ENCODE measurements around the gene SEPTIN8. TPM values are rescaled to one million over a fixed set of nuclear protein-coding genes. Genes with fewer than 3 reads are reported as not detected.

SEPTIN8 gene
- total and polyA plus RNA-seq, 2 of the 13 experiments (the other 11 are each of a cell fraction or from before 2014, with no cell fraction given): 41.4 to 49.9 TPM

GRCh38 chr5:132771503-132771998 is 5.5 kb downstream of the SEPTIN8 start (continued):
- TF ChIP-seq ONECUT2 (CRISPR knock-in tag; IDR thresholded peaks at IDR 0.05): no peak
- no peak for TF ChIP-seq ZBTB21 (CRISPR knock-in tag; IDR thresholded peaks at IDR 0.05)
- TF ChIP-seq CENPT (CRISPR knock-in tag; IDR thresholded peaks at IDR 0.05; ENCODE audit: low read depth): no peak
- TF ChIP-seq ZNF33B (CRISPR knock-in tag; IDR thresholded peaks at IDR 0.05): no peak
- no peak for TF ChIP-seq NR0B2 (CRISPR knock-in tag; IDR thresholded peaks at IDR 0.05)
- no peak for TF ChIP-seq U2AF2 (IDR thresholded peaks at IDR 0.05; ENCODE audit: low read depth, low read length)
- TF ChIP-seq, protein P1, sequence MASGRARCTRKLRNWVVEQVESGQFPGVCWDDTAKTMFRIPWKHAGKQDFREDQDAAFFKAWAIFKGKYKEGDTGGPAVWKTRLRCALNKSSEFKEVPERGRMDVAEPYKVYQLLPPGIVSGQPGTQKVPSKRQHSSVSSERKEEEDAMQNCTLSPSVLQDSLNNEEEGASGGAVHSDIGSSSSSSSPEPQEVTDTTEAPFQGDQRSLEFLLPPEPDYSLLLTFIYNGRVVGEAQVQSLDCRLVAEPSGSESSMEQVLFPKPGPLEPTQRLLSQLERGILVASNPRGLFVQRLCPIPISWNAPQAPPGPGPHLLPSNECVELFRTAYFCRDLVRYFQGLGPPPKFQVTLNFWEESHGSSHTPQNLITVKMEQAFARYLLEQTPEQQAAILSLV (CRISPR knock-in tag; IDR thresholded peaks at IDR 0.05; ENCODE audit: borderline replicate concordance): no peak
- TF ChIP-seq ARNT (IDR thresholded peaks at IDR 0.05): no peak
- TF ChIP-seq DNMT3B (CRISPR knock-in tag; conservative IDR thresholded peaks at IDR 0.05): no peak
- TF ChIP-seq ZBTB7B (CRISPR knock-in tag; IDR thresholded peaks at IDR 0.05): no peak
- no peak for TF ChIP-seq IRX3 (CRISPR knock-in tag; IDR thresholded peaks at IDR 0.05; ENCODE audit: borderline replicate concordance, low read depth)
- TF ChIP-seq ATF7 (IDR thresholded peaks at IDR 0.05): no peak
- no peak for TF ChIP-seq ATF7 (CRISPR knock-in tag; IDR thresholded peaks at IDR 0.05)
- TF ChIP-seq ZNF777 (CRISPR knock-in tag; IDR thresholded peaks at IDR 0.05): 0 out of 2 replicates have a peak, but pooled peaks have one; percentile 47
- no peak for TF ChIP-seq AHR (CRISPR knock-in tag; IDR thresholded peaks at IDR 0.05)
- TF ChIP-seq GATAD2A (CRISPR knock-in tag; IDR thresholded peaks at IDR 0.05): peak; percentile 32; the same call in 1 of the 2 replicates
- peak; percentile 37; the same call in 1 of the 2 replicates for TF ChIP-seq PITX1 (CRISPR knock-in tag; IDR thresholded peaks at IDR 0.05)
- no peak for TF ChIP-seq SUZ12 (IDR thresholded peaks at IDR 0.05; ENCODE audit: low read depth, low read length)
- 0 out of 2 replicates have a peak, but pooled peaks have one; percentile 12 for TF ChIP-seq RXRB (CRISPR knock-in tag; IDR thresholded peaks at IDR 0.05; ENCODE audit: borderline replicate concordance)
- TF ChIP-seq HES4 (CRISPR knock-in tag; IDR thresholded peaks at IDR 0.05; ENCODE audit: borderline replicate concordance): no peak
- TF ChIP-seq HNF4G (IDR thresholded peaks at IDR 0.05; ENCODE audit: borderline replicate concordance, low read depth, low read length): peak; percentile 10; the same call in 1 of the 2 replicates
- no peak for TF ChIP-seq HNF4G (CRISPR knock-in tag; IDR thresholded peaks at IDR 0.05; ENCODE audit: borderline replicate concordance, low read depth)
- no peak for TF ChIP-seq CHCHD3 (CRISPR knock-in tag; IDR thresholded peaks at IDR 0.05)
- TF ChIP-seq, protein P2, sequence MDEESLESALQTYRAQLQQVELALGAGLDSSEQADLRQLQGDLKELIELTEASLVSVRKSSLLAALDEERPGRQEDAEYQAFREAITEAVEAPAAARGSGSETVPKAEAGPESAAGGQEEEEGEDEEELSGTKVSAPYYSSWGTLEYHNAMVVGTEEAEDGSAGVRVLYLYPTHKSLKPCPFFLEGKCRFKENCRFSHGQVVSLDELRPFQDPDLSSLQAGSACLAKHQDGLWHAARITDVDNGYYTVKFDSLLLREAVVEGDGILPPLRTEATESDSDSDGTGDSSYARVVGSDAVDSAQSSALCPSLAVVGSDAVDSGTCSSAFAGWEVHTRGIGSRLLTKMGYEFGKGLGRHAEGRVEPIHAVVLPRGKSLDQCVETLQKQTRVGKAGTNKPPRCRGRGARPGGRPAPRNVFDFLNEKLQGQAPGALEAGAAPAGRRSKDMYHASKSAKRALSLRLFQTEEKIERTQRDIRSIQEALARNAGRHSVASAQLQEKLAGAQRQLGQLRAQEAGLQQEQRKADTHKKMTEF (CRISPR knock-in tag; IDR thresholded peaks at IDR 0.05): no peak

Measured in HepG2 (cell line).